BJ (cell line): ENCODE results near the gene TMEM31. TPM values are rescaled to one million over a fixed set of nuclear protein-coding genes. Genes with fewer than 3 reads are reported as not detected.

Experiments
- CTCF ChIA-PET: fragments of 350-600 bp; formaldehyde crosslinking; extraction: SDS; loops from one replicate; lab custom pipeline; 2021; ENCODE audit warnings: antibody characterized with exemption, inconsistent platforms; lab: Yijun Ruan, JAX
- POLR2A ChIA-PET: fragments of 300-600 bp; sonication (Branson Sonifier 250); formaldehyde crosslinking; extraction: SDS; loops from one replicate; lab custom pipeline; 2021; ENCODE audit warnings: antibody characterized with exemption; lab: Charles Lee
- DNase-seq: peaks from one replicate; pipeline ENCODE4 v3.0.0-alpha.2; 2011; ENCODE audit warnings: low read depth
- H3K27me3 ChIP-seq: 2 replicates; pipeline ENCODE4 v1.6.0; 2011; ENCODE audit warnings: low read length; ENCODE audit not compliant: control insufficient read depth, insufficient read depth
- H3K36me3 ChIP-seq: 2 replicates; pipeline ENCODE4 v1.5.1; 2011; ENCODE audit warnings: low read length; ENCODE audit not compliant: control insufficient read depth, insufficient read depth
- H3K4me3 ChIP-seq: 2 replicates; pipeline ENCODE4 v1.5.1; 2011; ENCODE audit warnings: low read depth, mild to moderate bottlenecking, control low read depth, low read length
- CTCF ChIP-seq: IDR thresholded peaks from 2 replicates; pipeline ENCODE4 v1.5.1; 2011; ENCODE audit warnings: low read depth, mild to moderate bottlenecking, control low read depth, inconsistent platforms, low read length, moderate library complexity; ENCODE audit not compliant: insufficient read depth
- polyA plus RNA-seq: library from polyadenylated mRNA; depleted of rRNA; stranded (reverse); fragments of >200 nt; gene quantifications from 2 replicates; pipeline ENCODE4 v1.2.3, GENCODE V29; 2011

Gene TMEM31
- polyA plus RNA-seq, 1 experiment = 0.16 TPM

GRCh38 chrX:103691059-103691458 is 19.6 kb upstream of the TMEM31 start:
- no peaks in the 10 kb centered on the region for H3K27me3 ChIP-seq
- no peak for DNase-seq
- ChIA-PET CTCF (interaction anchor here (0.8 to 3.0 kb wide), 5 partner anchors 12 to 126 kb away, joined by 3 to 24 read pairs (median 8); partner anchors contain the start of gene TMEM31), POLR2A (no interaction called here)
- H3K4me3 ChIP-seq = no peak overlapping the region
- H3K36me3 ChIP-seq = no peaks in the 10 kb centered on the region
- no peak for TF ChIP-seq CTCF

GRCh38 chrX:103697687-103698086 is 13.0 kb upstream of the TMEM31 start:
- DNase-seq = no peak
- no peaks in the 10 kb centered on the region for H3K36me3 ChIP-seq
- no peaks in the 10 kb centered on the region for H3K27me3 ChIP-seq
- TF ChIP-seq CTCF = no peak
- no peak overlapping the region for H3K4me3 ChIP-seq
- ChIA-PET CTCF (interaction anchor here (0.9 kb wide), 1 partner anchor 120 kb away, joined by 3 read pairs; no protein-coding TSS in a partner anchor), POLR2A (no interaction called here)

- no peak for TF ChIP-seq CTCF
- no peaks in the 10 kb centered on the region for H3K27me3 ChIP-seq
- ChIA-PET CTCF (no interaction called here), POLR2A (no interaction called here)
- DNase-seq = no peak
- no peak overlapping the region for H3K4me3 ChIP-seq
- H3K36me3 ChIP-seq = no peaks in the 10 kb centered on the region
Observed at GRCh38 chrX:103699243-103699642, 11.5 kb upstream of the TMEM31 start.

- TF ChIP-seq CTCF = no peak
- ChIA-PET CTCF (interaction anchor here (0.6 to 2.8 kb wide), 2 partner anchors 14 to 15 kb away, joined by 3 to 8 read pairs; no protein-coding TSS in a partner anchor), POLR2A (no interaction called here)
- Histone ChIP-seq H3K4me3 (no peak overlapping the region), H3K36me3 (no peaks in the 10 kb centered on the region), H3K27me3 (peaks cover 3% of the 10 kb centered on the region; the same call in 1 of the 2 replicates)
- DNase-seq = no peak
Observed at GRCh38 chrX:103704863-103705262, 5.8 kb upstream of the TMEM31 start.

GRCh38 chrX:103716962-103717361 is 6.3 kb downstream of the TMEM31 start:
- TF ChIP-seq CTCF = no peak
- Histone ChIP-seq H3K27me3 (no peaks in the 10 kb centered on the region), H3K36me3 (no peaks in the 10 kb centered on the region), H3K4me3 (no peak overlapping the region)
- POLR2A ChIA-PET = no interaction called here
- no peak for DNase-seq
- CTCF ChIA-PET = no interaction called here
